Stomach (tissue), 4 donors: Measurements from ENCODE around the gene CEP72.

Experiments
- POLR2A ChIP-seq, 4 donors: fragments of 450-650 bp; IDR thresholded peaks; one replicate each; pipeline ENCODE4 v1.6.1; 2016; ENCODE audit warnings: antibody characterized with exemption in 4 of 4, control low read depth in 2 of 4, mild to moderate bottlenecking in 1 of 4, moderate library complexity in 1 of 4
- TF ChIP-seq, protein P1 (sequence below), 7 experiments: fragments of 450-650 bp in 4 of 7; fragments of 200-600 bp in 3 of 7; sonication (generic) in 3 of 7; IDR thresholded peaks; one replicate each; pipeline ENCODE4 v1.5.1; 2016 to 2019; ENCODE audit warnings: antibody characterized with exemption in 7 of 7, control low read depth in 2 of 7, mild to moderate bottlenecking in 1 of 7

DNA sequence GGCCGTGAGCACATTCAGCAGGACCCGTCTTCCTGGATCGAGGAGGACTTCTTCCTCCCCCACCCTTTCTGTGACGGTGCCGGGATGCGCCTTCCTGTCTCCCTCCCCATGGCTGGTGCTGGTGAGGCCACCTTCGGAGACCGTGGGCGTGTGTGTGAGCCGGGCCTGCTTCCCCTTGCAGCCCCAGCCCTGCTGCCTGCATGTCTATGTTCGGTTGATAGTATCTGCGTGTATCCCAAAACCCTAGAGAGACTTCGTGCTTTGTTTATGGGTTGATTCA, 12.8 kb downstream of the CEP72 start:
- TF ChIP-seq, protein P1, sequence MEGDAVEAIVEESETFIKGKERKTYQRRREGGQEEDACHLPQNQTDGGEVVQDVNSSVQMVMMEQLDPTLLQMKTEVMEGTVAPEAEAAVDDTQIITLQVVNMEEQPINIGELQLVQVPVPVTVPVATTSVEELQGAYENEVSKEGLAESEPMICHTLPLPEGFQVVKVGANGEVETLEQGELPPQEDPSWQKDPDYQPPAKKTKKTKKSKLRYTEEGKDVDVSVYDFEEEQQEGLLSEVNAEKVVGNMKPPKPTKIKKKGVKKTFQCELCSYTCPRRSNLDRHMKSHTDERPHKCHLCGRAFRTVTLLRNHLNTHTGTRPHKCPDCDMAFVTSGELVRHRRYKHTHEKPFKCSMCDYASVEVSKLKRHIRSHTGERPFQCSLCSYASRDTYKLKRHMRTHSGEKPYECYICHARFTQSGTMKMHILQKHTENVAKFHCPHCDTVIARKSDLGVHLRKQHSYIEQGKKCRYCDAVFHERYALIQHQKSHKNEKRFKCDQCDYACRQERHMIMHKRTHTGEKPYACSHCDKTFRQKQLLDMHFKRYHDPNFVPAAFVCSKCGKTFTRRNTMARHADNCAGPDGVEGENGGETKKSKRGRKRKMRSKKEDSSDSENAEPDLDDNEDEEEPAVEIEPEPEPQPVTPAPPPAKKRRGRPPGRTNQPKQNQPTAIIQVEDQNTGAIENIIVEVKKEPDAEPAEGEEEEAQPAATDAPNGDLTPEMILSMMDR (IDR thresholded peaks at IDR 0.05): no peak
- TF ChIP-seq POLR2A (IDR thresholded peaks at IDR 0.05): no peak
